Right renal cortex interstitium (tissue), 3 donors: ENCODE data around the gene RBBP8. TPM values are rescaled to one million over a fixed set of nuclear protein-coding genes. Genes with fewer than 3 reads are reported as not detected.

Experiments
- DNase-seq, 3 donors: peaks; one replicate each; pipeline ENCODE4 v3.0.0-alpha.2; 2013; ENCODE audit warnings: low read depth in 3 of 3, low spot score in 2 of 3
- polyA plus RNA-seq, 3 donors: library from polyadenylated mRNA; unstranded; fragments of 120-200 nt; gene quantifications; one replicate each; pipeline ENCODE4 v1.2.1, GENCODE V29; 2013; ENCODE audit not compliant: insufficient read length in 3 of 3

RBBP8 gene
- polyA plus RNA-seq, 3 donors: 56.2 to 70.9 (median 64.1) TPM

- no peak for DNase-seq
Measured at GRCh38 chr18:23058746-23059415, 125.8 kb downstream of the RBBP8 start.

DNA sequence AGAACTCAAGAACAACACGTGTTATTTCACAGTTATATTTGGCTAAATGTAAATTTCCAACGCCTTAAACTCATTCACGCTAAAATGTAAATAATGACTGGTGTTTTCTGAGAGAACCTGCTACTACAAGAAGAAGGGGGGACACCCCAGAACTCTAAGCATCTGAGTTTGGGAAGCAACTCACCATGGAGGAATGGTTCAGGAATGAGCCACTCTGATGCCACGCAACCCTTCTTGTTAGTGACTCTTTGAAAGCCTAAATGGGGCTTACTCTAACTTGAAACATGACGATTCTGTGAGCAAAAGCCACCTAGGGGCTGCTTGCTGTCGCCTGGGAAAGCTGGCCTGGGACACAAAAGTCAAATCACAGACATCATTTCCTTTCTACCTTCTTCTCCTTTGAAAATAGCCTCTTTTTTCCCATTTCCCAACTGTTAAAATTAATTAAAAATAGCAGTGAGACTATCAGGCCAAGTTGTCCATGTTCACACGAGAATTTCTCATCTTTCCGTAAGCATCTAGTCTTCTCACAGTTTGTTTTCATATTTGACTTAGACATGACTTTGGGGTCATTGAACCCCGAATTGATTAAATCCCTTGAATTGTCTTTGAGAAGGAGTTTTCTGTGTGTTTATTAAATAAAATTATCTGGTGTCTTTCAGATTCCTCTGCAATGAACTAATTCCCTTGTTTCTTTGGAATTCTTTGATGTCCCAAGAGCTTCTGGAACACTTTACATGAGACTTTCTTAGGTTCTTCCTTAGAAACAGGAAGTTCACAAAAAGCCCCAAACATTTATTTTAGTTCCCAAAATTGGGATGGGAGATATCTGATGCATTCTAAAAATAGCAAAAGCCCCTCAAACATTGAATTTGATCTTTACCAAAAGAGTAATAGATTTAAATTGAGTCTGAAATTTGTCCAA, 126.7 kb downstream of the RBBP8 start:
- DNase-seq: no peak

- no peak for DNase-seq
Measured at GRCh38 chr18:23062011-23062410, 128.9 kb downstream of the RBBP8 start.

- DNase-seq: no peak
Measured at GRCh38 chr18:23063502-23063901, 130.4 kb downstream of the RBBP8 start.

- DNase-seq: no peak
Measured at GRCh38 chr18:23065234-23065806, 132.2 kb downstream of the RBBP8 start.

- DNase-seq: no peak
Measured at GRCh38 chr18:23066060-23066459, 132.9 kb downstream of the RBBP8 start.

DNA sequence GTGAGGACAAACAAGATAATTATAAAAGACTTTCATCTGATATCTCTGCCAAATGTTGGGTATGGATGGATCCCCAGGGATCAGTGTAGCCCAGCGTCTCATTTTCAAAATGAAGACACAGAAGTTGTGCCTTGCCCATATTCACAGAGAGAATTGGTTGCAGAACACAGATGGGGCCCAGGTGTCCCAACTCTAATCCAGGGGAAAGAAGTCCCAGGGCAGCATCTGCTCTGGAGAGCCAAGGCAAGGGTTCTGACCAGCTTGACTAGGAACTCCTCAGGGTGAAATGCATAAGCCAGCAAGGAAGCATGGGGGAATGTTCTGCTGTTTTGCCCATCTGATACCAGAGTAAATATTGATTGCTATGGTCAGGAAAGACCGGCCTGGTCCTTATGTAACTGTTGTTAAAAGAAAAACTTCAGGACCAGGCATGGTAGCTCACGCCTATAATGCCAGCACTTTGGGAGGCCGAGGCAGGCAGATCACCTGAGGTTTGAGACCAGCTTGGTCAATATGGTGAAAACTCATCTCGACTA, 133.4 kb downstream of the RBBP8 start:
- DNase-seq: no peak

GRCh38 chr18:23067236-23067635, 134.1 kb downstream of the RBBP8 start:
- DNase-seq: no peak

GRCh38 chr18:23068011-23068410, 134.9 kb downstream of the RBBP8 start:
- no peak for DNase-seq

DNA sequence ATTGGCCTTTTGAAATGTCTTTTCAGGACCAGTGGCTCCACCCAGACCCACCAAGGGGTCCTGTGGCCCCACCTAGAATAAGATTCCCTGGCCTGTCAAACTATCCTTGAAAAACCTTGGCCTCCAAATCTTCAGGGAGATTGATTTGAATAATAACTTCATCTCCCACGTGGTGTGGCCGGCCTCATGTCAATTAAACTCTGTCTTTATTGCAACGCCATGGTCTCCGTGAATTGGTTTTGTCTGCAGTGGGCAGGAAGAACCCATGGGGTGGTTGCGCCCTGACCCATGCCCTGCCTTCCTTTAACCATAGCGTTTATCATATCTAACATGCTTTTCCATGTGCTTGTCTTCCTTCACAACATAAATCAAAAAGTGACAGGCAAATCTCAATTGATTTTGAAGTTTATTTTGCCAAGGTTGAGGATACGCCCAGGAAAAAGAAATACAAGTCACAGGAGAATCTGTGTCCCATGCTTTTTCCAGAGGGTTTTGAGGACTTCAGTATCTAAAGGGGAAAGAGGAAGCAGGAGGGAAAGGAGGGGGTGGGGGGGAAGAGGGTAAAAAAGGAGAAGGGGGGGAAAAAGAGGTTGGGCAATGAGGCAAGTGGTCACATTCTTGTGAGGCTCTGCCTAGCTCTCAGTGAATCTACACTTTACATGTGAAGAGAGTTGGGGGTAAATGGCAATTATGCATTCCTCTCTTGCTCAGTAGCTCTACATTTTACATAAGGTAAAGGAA, 135.6 kb downstream of the RBBP8 start:
- no peak for DNase-seq

GRCh38 chr18:23069481-23069880, 136.4 kb downstream of the RBBP8 start:
- DNase-seq: no peak

DNA sequence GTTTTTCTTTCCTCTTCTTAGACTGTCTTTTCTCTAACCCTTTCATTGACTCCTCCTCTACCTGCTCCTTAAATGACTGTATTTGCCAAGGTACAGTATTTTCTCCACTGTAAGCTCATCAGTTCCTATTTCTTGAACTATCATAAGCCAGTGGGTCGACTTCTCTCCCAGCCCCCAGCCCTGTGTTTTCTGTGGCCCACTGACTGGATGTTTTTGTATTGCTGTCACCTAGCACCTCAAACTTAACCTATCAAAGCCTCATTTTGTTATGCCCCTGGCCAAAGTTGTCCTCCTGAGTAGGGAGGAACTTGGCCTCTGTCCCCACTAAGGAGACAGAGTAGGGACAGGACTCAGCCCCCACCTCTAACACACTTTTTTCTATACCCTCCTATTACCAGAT, 136.8 kb downstream of the RBBP8 start:
- DNase-seq: no peak

DNA sequence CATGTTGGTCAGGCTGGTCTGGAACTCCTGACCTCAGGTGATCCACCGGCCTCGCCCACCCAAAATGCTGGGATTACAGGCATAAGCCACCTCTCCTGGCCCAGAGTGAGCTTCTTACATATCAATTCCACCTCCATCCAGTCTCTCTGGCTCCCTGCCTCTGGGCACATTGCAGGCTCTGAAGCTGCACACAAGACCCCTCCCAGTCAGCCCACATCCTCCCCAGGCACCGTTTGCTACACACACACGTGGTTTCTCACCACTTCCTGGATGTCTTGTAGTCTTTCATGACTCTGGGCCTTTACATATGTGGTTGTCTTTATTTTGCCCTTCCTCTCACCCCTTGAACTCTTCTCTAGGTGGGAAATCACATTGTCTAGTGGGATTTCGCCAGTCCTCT, 138.2 kb downstream of the RBBP8 start:
- no peak for DNase-seq

DNA sequence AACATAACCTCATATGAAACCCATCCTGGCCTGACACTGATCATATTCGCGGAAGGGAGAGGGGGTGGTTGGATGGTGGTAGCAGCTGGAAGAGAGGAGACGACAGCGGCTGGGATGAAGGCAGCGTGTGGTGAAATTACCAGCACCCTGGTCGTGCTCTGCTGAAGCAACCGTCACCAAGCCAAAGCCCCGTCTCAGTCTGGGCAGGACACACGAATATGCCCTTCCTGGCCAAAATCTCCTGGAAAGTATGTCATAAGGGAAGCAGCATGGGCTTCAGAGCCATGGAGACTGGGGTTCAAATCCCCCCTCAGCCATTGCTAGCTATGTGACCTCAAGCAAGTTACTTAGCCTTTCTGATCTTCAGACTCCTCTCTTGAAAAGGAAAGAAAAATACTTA, 139.0 kb downstream of the RBBP8 start:
- no peak for DNase-seq

GRCh38 chr18:23073996-23074606, 141.0 kb downstream of the RBBP8 start:
- DNase-seq: no peak

Other genes starting within 250 kb of the RBBP8 start
- gene CABLES1, start 202.2 kb downstream of the RBBP8 start, polyA plus RNA-seq: 10 to 100 TPM; 24.3 to 25.8 (median 25.8) TPM